Activated T-helper 1 cell treated with Interleukin-2 at 50 U/mL for 16 hours (primary cell): ENCODE results near the gene ADAMTS18.

Source experiments
- DNase-seq: peaks from one replicate; pipeline ENCODE4 v3.0.0-alpha.2; 2020; ENCODE audit warnings: low read depth

Gene ADAMTS18

GRCh38 chr16:77396461-77396860 is 38.4 kb downstream of the ADAMTS18 start:
- DNase-seq = no peak

DNA sequence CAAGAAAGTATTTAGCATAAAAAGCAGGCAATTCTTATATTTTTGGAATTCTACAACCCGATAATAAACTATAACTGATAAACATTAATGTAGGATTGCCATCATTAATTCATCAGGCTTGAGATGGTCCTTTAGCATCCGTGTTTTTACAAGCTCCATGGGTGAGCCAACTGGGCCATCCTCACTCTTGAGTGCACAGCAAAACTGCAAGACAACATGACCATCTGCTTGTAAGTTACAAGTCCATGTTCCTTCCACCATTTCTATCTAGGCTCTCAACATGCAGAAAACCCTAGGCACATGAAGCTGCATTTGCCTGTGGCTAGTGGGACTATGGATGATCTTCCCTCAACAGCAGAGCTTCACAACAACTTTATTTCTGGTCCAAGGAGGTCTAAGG is 40.1 kb downstream of the ADAMTS18 start:
- no peak for DNase-seq

GRCh38 chr16:77393955-77394354 is 40.9 kb downstream of the ADAMTS18 start:
- no peak for DNase-seq

DNA sequence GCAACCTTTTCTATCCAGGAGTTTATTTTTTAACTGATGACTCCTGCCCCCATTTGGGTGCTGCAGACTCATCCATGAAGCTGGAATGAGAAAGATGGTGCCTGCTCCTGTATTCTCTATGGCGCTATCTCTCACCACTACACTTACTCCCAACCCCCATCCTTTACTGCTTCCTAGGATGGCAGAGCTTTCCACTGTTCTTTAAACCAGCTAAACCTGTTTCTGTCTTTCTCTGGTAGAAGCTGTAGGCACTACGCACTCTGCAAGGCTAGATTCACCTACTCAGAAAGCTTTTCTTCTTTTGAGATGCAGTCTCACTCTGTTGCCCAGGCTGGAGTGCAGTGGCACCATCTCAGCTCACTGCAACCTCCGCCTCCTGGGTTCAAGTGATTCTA is 47.0 kb downstream of the ADAMTS18 start:
- DNase-seq = no peak

DNA sequence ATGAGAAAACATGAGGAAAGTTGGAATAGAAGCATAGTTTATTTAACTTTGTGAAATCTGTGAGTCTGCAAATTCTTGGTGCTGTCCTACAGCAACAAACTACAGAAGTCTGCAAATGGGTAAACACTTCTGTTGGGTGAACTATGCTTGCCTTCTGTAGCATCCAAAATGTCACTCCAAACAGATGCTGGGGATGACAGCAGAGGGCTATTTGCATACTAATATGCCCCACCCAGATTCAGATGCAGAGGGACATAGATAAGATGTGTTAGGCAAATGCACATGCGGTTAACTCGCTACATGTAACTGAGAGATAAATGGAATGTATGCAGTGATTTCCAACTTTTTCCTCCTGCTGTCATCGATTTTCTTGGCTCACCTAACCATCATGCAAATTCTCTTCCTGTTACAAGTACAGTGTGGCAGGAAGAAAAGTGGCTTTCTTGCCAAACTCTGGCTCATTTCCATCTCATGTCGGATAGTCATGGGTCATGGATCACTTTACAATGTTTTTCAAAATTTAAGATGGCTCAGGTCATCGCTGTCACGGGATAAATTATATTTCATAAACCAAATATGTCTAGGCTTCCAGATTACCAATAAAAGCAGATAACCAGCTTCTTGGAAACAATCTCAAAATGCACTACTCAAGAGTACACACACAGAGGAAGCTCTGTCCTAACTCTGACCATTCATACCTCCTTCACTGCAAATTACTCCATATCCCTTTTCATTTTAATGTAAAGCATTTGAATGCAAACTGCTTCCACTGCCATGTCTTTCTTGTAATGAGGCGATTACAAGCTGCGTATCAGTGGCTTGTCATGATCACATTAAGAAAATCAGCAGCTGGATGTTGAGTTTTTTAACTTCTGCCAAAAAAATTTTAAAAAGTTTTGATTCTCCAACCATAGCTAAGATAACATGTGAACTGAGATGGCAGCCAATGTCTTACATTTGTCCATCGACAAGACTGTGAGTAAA is 47.7 kb downstream of the ADAMTS18 start:
- DNase-seq = no peak

- no peak for DNase-seq
Observed at GRCh38 chr16:77385481-77385880, 49.4 kb downstream of the ADAMTS18 start.

DNA sequence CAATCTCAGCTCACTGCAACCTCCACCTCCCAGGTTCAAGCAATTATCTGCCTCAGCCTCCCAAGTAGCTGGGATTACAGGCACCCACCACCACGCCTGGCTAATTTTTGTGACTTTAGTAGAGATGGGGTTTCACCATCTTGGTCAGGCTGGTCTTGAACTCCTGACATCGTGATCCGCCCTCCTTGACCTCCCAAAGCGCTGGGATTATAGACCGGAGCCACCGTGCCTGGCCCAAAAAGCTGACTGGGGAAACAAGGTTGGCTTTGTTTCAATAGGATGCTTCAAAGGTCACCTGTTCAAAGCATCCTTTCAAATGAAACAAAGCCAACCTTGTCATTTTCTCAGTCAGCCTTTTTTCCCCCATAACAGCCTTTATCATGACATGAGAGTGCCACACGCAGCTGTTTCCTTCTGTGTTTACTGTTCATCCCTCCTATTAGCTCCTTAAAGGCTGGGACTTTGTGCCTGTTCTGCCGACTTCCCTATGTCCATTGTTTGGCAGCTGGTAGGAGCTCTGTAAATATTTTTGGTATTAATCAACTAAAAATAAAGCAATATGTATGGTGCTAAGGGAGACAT is 51.1 kb downstream of the ADAMTS18 start:
- DNase-seq = no peak

DNA sequence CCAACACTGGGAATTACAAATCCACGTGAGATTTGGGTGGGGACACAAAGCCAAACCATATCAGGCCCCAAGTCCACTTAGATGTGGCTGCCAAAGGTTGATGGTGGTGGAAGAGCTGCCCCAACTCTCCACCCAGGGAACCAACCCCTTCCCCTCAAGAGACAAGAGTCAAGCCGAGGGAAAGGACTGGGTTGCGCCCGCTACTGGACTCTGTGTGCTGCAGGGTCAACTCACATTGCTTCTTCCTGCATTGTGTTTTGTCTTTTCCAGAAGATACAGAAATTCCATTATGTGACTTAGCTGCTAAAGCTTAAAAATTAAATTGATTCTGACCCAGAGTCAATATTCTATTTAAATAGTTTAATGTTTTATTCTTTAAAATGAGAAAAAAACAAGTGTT is 58.5 kb downstream of the ADAMTS18 start:
- no peak for DNase-seq

GRCh38 chr16:77375396-77375795 is 59.4 kb downstream of the ADAMTS18 start:
- DNase-seq = no peak

DNA sequence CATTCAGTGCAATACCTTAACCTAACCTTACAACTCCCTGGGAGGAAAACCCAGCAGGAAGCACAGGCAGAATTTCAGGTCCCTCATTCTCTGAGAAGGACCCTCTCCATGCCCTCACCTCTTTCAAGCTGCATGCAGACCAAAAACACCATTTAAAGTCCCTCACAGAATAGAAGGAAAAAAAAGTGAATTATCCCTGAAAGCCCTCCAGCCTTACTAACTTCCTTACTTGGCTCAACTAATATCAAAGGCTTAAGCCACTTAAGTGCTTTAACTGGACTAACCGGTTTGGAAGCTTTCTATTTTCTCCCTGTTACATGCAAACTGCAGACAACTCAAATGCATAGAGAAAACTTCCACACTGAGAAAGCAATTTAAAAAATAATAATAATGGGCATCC is 60.5 kb downstream of the ADAMTS18 start:
- no peak for DNase-seq

- DNase-seq = no peak
Observed at GRCh38 chr16:77373726-77374125, 61.1 kb downstream of the ADAMTS18 start.

DNA sequence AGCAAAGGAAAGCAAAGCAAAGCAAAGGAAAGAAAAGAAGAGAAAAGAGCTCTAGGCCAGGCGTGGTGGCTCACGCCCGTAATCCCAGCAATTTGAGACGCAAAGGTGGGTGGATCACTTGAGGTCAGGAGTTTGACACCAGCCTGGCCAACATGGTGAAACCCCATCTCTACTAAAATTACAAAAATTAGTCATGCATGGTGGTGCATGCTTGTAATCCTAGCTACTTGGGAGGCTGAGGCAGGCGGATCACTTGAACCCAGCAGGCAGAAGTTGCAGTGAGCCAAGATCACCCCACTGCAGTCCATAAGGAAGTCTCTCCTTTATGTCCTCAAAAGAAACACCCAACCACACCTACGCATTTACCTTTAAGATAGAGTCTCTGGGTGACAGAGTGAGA is 70.1 kb downstream of the ADAMTS18 start:
- DNase-seq = no peak

GRCh38 chr16:77359065-77359502 is 75.8 kb downstream of the ADAMTS18 start:
- DNase-seq = no peak

DNA sequence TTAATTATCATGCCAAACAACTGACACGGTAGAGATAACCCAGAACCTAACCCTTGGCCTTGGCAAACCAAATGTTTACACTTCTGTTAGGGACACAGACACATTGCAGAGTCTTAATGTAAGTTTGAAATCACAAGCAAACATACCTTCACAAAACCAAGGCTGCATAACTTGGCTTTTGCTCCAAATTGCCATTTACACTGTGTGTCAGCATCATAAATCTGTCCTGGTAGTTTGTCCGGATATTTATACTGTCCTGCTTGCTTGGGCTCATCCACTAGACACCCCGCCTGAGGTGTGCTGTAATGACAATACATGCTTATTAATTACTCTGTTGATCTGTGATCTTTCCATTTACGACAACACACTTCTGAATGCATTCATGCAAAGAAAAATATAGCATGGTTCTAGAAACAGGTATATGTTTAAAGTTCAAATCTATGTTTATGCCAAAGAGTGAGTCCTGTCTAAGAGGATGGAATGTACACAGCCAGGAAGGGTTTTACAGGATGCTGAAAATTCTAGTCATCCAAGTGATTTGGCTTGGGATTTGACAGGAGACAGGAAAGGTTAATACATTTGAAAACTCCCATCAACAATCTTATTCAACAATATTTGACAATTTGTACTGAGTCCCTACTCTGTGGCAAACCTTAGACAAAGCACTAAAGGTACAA is 81.1 kb downstream of the ADAMTS18 start:
- DNase-seq = no peak

- DNase-seq = no peak
Observed at GRCh38 chr16:77344341-77344740, 90.5 kb downstream of the ADAMTS18 start.

GRCh38 chr16:77336637-77337036 is 98.2 kb downstream of the ADAMTS18 start:
- no peak for DNase-seq

DNA sequence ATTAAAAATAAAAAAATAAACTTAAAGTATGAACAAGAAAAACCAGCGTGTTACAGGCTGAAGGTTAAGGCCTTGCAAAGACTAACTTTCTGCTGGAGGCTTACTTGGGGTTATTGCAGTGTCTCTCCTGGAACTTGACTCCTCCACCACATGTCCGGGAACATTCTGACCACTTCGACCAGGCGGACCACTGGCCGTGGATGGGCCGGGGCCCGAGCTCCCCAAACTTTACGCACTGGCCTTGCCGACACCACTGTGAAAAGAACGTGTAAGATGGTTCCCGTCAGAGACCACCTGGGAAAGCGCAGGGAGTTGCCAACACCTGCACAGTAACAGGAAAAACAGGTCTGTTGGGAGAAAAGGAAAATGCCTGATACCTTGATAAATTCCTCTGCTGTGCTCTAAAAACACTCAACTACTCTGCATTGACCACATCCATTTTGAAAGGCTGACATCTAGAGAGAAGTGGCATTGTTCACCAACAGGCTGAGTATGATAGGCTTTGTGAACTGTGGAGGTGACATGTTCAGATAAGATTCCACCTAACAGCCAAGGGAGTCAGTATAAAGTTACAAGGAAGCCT is 99.1 kb downstream of the ADAMTS18 start:
- DNase-seq = no peak

DNA sequence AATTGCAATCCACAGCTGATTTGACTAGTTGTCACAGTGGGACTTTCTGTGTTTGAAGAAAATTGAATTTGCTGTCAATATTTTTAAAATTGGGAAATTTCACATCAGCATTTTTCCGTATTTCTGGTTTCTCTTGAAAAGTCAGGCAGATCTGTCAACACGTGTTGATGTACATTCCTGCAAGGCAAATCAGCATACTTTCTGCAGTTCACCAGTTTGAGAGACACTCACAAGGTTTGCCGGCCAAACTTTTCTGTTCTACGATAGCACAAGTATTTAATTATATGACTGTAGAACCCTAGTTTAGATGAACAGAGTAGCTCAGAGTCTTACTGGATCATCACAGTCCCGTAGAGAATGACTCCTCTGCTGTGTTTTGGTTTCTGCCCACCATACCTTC is 102.0 kb downstream of the ADAMTS18 start:
- DNase-seq = no peak

GRCh38 chr16:77331802-77332586 is 102.8 kb downstream of the ADAMTS18 start:
- DNase-seq = no peak

DNA sequence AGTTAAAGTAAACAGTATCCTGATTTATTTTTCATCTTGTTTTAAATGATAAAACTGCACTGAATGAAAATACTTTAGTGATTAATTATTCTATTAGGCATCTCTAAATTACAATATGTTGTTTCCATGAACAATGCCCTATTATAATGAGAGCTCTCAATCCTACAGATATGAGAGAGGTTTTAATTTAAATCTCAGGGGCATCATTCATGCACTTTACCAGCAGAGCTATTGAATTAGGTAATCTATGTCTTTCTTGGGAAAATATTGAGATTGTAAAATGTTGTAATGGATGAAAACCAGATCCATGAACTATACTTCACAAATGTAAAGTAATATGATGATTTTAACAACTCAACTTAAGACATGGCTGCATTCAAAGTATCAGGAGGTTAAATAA is 103.8 kb downstream of the ADAMTS18 start:
- no peak for DNase-seq

- DNase-seq = no peak
Observed at GRCh38 chr16:77330332-77331042, 104.3 kb downstream of the ADAMTS18 start.
